Measurements from ENCODE around the gene TMEM273.

Gene TMEM273, protein sequence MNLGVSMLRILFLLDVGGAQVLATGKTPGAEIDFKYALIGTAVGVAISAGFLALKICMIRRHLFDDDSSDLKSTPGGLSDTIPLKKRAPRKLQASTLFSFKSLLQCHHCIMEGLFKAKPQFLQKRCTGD

DNA sequence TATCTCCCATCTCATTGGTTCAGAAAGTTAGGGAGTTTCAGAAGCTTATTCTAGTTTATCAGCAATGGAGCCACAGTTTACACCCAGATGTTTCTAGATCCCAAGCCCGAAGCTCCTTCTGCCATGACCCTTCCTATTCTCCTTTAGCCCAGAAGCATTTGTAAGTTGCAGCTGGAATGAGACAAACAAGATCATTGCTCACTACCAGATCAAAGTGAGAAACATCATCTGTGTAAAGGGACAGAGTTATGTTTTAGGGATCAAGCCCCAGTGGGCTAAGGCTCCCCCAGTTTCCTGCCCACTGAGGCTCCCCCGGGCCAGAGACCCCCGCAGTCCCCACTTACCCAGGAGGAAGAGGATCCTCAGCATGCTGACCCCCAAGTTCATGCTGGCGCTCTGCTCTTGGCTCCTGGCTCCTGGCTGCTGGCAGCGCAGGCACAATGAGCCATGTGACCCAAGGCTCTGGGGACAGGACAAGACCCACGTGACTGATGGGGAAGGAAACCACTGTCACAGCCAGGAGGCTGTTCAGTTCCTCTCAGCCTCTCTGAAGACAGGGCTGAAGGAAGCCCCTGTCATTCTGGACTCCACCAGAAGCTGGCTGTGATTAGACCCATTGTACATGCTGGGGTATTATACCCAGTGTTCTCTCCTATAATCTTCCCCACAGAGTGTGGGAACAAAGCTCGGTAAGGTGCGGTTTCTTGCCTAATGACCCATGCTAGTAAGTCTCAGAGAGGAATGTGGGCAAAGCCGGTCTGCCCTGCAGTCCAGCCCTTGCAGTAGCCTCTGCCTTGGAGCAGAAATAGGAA, at the start of gene TMEM273:
TSS of gene TMEM273 (minus strand) at position 442 of the 812 bp plus-strand sequence. CDS start at position 387, 55 bp downstream.
- DNase-seq, result no peak

DNA sequence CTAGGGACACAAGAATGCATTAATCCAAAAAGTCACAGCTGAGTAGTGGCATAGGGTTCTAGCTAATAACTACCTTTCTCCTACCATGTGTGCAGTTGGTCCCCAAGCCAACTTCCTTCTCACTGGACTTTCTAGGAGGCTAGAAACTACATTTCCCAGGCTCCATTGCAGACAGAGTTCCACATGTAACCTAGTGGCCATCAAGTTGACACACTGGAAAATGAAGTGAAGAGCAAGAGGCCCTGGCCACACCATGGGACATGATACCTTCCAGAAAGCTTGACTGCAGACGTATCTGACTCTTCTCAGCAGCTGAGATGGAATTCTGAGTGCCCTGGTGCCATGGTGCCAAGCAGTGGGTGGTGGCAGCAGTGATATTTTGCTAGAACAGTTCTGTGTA, 49.8 kb upstream of the TMEM273 start:
- DNase-seq, result no peak

DNA sequence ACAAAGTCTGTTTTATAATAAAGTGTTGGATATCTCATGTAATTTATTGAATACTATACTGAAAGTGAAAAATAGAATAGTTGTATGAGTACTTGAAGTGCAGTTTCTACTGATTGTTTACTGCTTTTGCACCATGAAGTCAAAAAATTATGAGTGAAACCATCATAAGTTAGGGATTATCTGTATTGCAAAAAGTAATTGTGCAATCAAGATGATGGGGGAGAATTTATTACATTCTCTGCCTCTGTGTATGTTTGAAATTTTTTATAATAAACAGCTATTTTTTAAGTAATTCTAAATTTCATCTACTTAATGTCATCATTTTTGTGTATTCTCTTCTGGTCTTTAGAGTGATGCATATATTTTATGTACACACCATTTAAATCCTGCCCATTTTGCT, 47.2 kb upstream of the TMEM273 start:
- no peak for DNase-seq

DNA sequence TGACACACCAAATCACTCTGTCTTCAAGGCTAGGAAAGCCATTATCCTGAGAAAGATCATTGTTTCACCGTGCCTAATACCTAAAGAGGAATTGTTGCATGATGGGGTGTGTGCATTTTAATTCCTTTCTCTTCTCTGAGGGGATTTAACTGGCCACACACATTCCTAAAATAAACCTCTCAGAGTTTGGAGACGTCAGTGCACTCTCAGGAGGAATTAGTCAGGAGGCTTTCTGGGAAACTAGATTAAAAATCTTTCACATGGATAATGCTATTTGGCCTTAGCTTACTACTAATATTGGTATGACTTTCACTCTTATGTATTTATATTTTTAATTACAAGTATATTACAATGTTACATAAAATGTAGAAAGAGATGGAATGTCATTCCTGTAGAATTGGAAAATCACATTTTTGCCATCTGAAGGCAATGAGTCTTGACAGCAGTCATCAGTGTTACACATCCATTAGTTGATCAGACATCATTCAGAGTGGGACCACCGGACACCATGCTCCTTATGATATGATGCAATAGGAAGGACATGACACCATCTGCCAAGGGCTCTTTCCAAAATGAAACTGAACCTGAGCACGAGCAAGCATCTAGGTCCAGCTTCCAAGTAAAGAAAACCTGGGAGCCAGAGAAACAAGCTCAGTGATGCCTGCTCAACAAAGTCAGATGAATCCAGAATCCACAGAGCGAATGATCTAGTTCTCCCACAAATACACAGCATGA, 43.1 kb upstream of the TMEM273 start:
- no peak for DNase-seq

DNA sequence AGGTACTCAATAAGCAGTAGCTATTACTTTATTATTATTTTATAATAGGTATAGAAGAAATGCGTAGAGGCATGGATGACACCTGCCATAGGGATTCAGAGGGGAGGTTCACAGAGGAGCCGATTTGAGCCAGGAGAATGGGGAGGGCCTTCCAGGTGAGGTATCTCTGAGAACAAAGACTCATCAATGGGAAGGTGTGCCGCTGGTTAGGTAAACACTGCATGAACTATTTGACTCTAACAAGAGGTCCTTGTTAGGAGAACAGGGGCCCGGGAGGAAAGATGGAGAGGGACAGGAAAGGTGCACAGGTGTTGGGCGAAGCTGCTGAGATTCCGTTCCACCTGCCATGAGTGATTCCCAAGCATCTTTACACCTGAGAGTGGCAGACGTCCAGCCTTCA, 41.8 kb upstream of the TMEM273 start:
- DNase-seq, result no peak

DNA sequence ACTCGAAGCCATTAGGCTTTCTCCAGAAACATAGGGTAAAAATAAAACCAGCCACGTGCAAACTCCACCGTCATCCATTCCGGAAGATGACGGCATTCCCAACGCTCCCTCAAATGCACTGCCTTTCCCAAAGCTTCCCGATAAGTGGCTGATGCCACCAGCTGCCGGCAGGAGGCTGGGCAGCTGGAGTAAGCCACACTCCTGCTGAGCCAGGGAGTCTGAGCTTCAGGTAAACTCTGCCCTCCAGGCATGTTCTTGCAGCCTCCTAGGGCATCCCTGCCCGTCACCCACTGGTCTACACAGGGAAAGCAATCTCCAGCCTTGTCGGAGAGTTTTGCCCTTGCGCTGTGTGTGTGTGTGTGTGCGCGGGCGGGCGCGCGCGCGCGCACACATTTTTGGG, 40.5 kb upstream of the TMEM273 start:
- no peak for DNase-seq

DNA sequence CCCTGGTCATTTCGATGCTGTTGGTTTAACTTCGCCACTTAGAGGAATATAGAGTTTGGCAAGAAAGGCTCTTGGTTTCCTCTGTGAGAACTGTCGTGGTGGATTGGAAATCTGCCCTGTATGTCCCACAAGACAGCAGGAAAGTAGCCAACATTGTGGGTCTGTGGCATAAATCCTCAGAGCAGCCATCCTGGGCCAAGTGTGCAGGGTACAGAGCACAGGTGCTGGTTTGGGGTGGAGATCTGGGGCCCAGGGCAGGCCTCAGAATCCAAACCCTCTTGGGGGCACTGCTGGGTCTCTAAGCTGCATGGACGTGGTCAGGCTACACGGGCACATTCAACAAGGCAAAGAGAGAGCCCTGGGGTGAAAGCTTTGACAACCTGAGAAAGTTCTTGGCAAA, 39.2 kb upstream of the TMEM273 start:
- DNase-seq, result no peak

DNA sequence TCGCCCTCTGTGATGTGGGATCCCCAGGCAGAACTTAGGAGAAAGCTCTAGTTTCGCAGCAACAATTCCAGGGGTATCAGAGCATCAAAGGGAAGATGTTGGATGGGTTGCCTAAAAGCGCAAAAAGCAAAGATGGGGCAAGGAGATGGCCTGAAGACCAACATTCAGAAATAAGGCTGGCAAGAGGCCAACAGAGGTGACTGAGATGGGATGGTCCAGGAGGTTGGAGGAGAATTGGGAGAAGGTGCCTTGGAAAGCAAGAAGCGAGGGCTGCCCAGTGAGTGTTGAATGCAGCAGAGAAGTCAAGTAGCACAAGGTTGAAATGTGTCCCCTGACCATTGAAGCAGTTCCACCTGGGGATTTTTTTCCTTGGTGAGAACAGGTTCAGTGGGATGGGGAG, 38.4 kb upstream of the TMEM273 start:
- DNase-seq, result no peak

DNA sequence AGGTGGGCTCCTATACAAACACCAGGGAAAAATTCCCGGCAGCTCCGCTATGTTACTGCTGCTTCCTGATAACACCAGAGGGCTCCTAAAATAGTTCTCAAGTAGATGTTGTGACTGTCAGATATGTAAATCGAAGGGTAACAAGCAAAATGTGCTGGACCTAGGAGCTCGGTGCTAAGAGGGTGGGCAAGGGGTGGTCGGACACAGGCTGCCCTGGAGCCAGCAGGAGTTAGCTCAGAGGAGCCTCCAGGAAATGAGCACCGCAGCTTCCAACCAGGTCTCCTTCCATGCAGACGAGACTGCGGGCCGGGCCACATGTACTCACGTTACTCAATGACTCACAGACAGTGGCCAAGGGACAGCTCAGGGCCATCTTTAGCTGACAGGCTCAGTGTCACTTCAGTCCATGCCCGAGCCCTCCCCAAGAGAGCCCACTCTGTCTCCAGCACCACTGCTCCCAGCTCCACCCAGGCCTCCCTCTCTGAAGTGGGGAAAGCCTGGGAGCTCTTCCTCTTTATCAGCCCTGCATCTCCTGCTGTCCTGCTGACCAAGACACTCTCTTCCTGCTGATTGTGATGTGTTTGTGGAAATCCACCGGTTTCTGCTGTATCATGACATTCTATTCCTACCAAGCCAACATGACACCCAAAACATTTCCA, 37.2 kb upstream of the TMEM273 start:
- DNase-seq, result no peak

DNA sequence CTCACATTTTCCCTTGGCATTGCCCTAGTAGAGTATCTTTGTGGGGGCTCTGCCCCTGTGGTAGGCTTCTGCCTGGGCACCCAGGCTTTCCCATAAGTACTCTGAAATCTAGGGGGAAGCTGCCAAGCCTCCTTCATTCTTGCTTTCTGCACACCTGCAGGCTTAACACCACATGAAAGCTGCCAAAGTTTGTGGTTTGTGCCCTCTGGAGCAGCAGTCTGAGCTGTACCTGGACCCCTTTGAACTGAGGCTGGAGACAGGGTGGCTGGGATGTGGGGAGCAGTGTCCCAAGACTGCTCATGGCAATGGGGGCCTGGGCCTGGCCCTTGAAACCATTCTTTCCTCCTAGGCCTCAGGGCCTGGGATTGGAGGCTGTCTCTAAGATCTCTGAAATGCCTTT, 35.0 kb upstream of the TMEM273 start:
- DNase-seq, result no peak

DNA sequence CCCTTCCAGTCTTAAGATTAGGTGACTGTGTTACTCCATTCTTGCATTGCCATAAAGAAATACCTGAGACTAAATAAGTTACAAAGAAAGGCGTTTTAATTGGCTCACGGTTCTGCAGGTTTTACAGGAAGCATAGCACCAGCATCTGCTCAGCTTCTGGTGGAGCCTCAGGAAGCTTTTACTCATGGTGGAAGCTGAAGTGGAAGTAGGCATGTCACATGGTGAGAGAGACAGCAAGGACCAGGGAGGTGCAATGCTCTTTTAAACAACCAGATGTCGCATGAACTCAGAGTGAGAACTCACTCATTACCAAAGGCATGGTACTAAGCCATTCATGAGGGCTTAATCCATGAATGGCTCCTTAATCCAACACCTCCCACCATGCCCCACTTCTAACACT, 34.0 kb upstream of the TMEM273 start:
- no peak for DNase-seq

DNA sequence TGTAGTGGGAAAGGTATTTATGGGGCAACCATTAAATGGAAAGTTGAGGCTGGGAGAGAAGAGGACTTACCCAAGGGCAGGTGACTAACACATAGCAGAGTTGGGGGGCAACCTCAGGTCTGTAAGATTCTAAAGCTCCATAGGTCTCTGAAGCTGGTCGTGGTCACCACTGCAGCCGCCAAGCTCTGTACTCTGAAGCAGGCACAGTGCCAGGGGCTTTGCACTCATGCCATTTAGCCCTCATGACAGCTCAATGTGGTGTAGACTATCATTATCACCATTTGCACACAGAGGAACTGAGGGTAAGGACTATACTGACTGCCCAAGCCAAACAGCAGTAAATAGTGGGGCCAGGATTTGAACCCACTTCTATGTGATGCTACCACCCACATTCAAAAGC, 32.5 kb upstream of the TMEM273 start:
- DNase-seq, result no peak

DNA sequence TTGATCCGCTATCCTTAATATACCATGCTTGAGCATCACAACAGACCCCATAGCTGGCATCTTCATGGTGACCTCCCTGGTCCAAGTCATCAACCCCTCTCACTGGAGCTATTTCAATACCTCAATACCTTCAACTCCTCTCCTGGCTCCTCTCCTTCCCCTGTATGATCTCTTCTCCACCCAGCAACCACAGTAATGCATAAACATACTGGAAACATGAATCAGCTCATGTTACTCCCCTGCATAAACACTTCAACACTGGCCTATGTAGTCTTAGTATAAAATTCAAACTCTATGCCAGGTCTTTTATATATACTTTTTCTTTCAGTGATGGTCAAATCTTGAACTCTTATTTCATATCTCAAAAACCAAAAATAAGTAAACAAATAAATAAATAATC, 31.8 kb upstream of the TMEM273 start:
- DNase-seq, result no peak

DNA sequence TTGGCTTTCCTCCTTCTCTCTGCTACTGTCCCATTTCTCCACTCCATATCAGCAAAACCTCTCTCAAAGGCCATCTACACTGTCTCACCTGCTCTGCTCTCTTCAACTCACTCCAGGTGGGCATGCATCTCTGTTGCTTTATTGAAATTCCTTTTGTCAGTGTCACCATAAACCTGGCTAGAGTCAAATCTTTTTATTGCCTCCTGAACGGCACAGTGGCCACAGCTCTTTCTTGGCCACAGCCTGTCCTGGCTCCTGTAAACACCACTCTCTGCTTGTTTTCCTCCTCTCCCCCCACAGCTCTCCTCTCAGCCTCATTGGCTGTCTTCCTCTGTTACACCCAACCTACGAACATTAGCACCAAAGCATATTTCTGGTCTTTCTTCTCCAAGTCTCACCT, 31.1 kb upstream of the TMEM273 start:
- no peak for DNase-seq

DNA sequence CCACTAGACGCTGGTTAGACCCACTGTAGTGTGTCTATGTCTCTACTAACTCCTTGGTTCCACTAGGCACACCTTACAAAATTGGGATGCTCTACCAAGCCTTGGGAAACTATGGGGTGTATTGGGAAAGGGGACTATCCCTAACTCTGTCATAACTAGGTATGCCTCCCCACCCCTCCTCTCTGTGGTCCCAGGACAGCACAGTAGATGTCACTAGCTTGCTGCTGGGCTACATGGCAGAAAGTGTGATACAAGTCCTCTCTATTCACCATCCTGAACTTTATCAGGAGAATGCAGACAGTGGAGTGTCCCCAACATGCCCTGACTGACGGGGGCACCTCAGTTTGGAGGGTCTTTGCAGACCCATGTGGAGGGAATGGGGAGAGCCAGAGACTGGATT, 30.3 kb upstream of the TMEM273 start:
- DNase-seq, result no peak

DNA sequence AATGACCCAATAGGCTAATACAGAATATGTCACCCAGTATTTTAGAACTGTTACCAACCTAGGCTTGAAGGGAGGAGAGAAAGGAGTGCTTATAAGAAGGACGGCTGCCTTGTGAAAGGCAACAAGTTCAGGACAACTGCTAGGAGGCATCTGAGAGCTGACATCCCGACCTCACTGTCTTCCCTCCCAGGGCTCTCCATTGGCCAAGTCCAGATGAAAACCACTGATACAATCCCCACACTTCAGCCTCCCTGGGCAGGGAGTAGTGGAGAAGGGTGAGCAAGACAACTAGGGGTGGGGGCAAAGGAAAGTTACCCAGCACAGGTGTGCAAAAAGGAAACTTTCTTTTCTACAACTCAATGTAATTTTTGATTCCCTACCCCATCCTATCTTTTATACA, 29.5 kb upstream of the TMEM273 start:
- no peak for DNase-seq

DNA sequence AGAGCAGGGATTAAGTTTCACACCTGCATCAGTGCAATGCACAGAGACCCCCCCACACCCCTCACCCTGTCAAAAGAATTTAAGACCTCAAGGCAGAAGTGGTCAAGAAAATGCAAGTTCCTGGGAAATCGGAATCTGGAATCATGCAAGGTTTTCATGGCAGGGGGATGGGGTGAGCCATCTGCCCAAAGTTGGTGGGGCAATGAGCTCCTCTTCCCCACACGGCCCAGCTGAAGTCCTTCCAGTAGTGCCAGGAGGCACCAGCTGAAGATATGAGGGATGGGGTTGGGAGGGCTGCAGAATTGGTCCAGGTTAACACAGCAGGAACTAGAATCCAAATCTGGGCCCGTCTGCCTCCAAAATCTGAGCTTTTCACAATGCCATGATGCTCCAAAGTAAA, 25.0 kb upstream of the TMEM273 start:
- DNase-seq, result no peak

DNA sequence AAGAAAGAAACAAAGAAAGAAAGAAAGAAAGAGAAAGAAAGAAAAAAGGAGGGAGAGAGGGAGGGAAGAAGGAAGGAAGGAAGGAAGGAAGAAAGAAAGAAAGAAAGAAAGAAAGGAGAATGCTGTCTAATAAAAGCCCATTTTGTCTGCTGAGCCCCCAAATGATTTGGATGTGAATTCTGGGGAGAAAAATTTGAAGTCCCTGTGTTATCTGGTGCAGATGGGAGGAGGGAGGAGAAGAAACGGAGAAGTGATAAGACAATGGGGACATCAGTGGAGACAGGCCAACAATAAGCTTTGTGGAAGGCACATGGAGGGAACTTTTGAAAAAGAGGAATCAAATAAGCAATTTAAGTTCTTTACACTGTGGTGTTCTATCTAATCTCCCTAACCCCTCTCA, 24.6 kb upstream of the TMEM273 start:
- no peak for DNase-seq

DNA sequence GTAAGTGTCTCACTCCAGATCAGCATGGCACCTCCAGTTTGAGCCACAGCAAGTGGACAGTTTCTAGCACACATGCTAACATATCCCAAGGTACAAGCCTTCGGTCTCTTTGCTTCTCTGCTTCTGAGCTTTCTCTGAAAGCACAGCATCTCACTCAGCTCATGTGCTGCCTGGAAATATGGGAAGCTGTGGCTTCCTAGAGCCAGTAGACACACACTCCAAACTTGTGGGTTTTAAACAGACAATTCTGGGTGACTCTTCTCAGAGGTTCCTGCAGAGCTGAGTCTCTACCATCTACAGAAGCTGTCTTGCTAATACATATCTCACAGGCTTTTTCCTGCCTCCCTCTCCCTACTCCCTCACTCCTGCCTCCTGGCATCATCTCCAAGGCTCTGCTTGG, 23.9 kb upstream of the TMEM273 start:
- DNase-seq, result no peak

DNA sequence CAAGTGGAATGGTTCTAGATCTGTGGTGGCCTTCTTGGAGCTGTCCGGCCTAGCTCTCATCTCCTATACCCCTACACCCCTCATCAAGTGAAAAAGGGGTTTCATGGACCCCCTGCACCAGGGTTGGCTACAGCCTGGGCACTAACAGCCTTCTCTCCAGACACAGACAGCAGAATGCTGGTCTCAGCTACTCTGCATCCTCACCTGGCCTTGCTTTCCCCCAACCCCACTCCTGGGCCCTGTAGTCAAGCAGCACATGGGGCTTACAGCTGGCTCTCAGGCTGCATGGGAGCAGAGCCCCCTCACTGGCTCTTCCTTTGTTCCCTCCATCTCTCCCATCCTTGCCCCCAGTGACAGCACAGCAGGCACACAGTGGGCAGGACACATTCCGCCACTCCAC, 20.8 kb upstream of the TMEM273 start:
- no peak for DNase-seq

DNA sequence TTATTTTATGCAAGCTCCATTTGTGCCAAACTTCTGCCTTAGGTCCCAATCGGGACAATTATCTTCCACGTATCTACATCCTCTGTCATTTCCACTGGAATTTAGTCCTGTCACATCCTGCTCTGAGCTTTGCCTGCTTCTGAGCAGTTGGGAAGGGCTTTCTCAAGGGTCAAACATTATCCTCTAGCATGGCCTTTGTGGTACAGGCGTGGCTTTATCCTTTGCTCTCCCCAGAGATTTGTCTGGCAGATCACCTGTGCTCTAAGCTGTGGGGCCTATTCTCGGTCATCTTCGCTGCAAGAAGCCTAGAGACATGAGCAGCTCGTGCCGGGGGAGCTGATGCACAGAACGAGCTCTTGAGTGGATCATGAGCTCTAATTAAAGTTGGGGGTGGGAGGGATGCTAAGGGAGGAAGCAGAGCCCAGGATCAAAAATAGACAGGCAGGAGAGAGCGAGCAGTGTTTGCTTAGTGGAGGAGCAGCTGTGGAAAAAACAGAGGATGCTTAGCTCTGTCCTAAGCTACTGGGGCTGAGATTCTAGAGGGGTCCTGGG, 19.8 kb upstream of the TMEM273 start:
- no peak for DNase-seq

DNA sequence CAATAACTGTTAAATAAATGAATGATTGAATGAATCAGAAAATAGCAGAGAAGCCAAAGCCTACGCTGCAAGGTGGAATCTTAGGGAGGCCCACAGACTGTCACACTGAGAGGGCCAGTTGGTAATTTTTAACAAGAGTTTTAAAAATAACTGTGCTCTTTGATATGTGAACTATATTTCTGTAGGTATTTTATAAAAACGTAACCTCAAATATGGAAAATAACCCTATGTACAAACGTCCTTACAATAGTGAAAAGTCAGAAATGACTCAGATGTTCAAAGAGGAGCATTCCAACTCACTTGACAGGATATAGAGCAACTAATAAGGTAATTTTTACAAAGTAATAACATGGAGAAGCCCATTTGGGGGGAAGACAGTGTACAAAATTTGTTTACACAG, 18.9 kb upstream of the TMEM273 start:
- no peak for DNase-seq

DNA sequence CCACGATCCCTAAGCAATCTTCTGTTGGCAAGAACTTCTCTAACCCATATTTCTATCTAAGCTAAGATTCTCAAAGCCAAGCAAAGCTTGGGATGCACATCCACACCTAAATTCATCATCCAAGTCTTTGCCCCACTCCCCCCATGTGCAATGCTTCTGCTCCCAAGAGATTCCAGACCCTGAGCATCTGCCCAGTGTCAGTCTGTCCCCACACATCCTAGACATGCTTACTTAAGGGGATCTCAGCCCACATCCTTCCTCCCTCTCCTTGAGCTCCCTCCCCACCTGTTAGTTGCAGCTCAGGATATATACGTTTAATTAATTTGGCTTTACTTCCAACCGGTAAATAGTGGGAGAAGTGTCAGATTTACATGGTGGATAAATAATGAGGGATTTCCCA, 17.0 kb upstream of the TMEM273 start:
- no peak for DNase-seq

DNA sequence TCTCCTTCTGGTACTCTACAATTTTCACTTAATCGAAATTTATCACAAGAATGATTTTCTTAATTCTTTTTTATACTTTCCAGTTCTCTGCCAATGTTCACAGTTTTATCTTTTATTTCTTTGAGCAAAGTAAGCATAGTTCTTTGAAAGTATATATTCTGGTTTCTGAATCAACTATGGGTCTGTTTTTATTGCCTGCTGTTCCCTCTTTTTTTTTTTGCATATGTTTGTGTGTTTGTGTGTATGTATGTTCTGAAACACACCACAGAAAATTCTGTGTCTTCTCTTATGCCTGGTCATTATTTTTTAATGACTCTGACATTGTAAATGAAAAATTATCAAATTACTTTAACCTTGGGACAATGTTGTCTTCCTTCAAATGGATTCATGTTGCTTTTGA, 15.9 kb upstream of the TMEM273 start:
- no peak for DNase-seq

Data from stimulated activated CD4-positive, alpha-beta T cell treated with anti-CD3 and anti-CD28 coated beads, Interleukin-12 subunit alpha, Interleukin-12 subunit beta, amount 100 ng/mL, for 4 hours (primary cell).